GM12878 (cell line): ENCODE results near the gene PUDP. TPM values are rescaled to one million over a fixed set of nuclear protein-coding genes. Genes with fewer than 3 reads are reported as not detected.

Source experiments
- BACH1 ChIP-seq: fragments of 450-650 bp; IDR thresholded peaks from 2 replicates; pipeline ENCODE4 v1.6.1; 2017; ENCODE audit warnings: mild to moderate bottlenecking, borderline replicate concordance
- CBFB ChIP-seq: IDR thresholded peaks from 2 replicates; pipeline ENCODE4 v1.6.1; 2016; ENCODE audit warnings: antibody characterized with exemption, low read depth
- CEBPB ChIP-seq, 2 experiments: fragments of 150-350 bp in 1 of 2; IDR thresholded peaks; 2 replicates each; pipeline ENCODE4 v1.6.1; 2012 to 2014; ENCODE audit warnings: low read depth in 2 of 2, low read length in 2 of 2, borderline replicate concordance in 1 of 2, inconsistent platforms in 1 of 2
- CTCF ChIP-seq, 3 experiments: IDR thresholded peaks in 2 of 3; conservative IDR thresholded peaks in 1 of 3; 2 replicates each; pipeline ENCODE4 v1.5.1; 2011; ENCODE audit warnings: low read depth in 3 of 3, low read length in 3 of 3, mild to moderate bottlenecking in 3 of 3, control low read depth in 2 of 3, moderate library complexity in 2 of 3, inconsistent platforms in 1 of 3, mixed read lengths in 1 of 3; ENCODE audit not compliant: control insufficient read depth in 2 of 3, insufficient read depth in 1 of 3; ENCODE audit errors: extremely low read depth in 1 of 3
- E2F4 ChIP-seq: IDR thresholded peaks from 2 replicates; pipeline ENCODE4 v1.6.1; 2012; ENCODE audit warnings: low read depth, low read length, improper control_type of control experiment
- EGR1 ChIP-seq, 2 experiments: IDR thresholded peaks; 1 replicate in 1 of 2; 2 replicates in 1 of 2; pipeline ENCODE4 v1.6.1; 2011 to 2012; ENCODE audit warnings: low read depth in 2 of 2, low read length in 2 of 2, borderline replicate concordance in 1 of 2, mild to moderate bottlenecking in 1 of 2, moderate library complexity in 1 of 2
- EZH2 ChIP-seq: IDR thresholded peaks from 2 replicates; pipeline ENCODE4 v1.6.1; 2012; ENCODE audit warnings: low read depth, mild to moderate bottlenecking, control low read depth, inconsistent platforms, low read length, borderline replicate concordance; ENCODE audit not compliant: control insufficient read depth
- IKZF1 ChIP-seq: fragments of 450-650 bp; conservative IDR thresholded peaks from 2 replicates; pipeline ENCODE4 v1.6.1; 2017; ENCODE audit warnings: antibody characterized with exemption, mild to moderate bottlenecking
- NFYB ChIP-seq: IDR thresholded peaks from 2 replicates; pipeline ENCODE4 v1.6.1; 2011; ENCODE audit warnings: low read depth, mild to moderate bottlenecking, low read length, improper control_type of control experiment, moderate library complexity; ENCODE audit not compliant: insufficient read depth
- POLR2A ChIP-seq: IDR thresholded peaks from 2 replicates; pipeline ENCODE4 v1.6.1; 2011; ENCODE audit warnings: low read depth, mild to moderate bottlenecking, low read length
- POLR2AphosphoS5 ChIP-seq: IDR thresholded peaks from 2 replicates; pipeline ENCODE4 v1.6.1; 2011; ENCODE audit warnings: mild to moderate bottlenecking, low read length, inconsistent platforms
- PRDM15 ChIP-seq: fragments of 450-650 bp; formaldehyde crosslinking; IDR thresholded peaks from 2 replicates; pipeline ENCODE4 v1.4.0; 2020; ENCODE audit warnings: mild to moderate bottlenecking, moderate library complexity
- RBBP5 ChIP-seq: fragments of 200-600 bp; sonication (generic); conservative IDR thresholded peaks from 2 replicates; pipeline ENCODE4 v1.6.1; 2016
- SIN3A ChIP-seq: IDR thresholded peaks from 2 replicates; pipeline ENCODE4 v1.6.1; 2012; ENCODE audit warnings: low read depth, low read length, improper control_type of control experiment
- SKIL ChIP-seq: fragments of 450-650 bp; IDR thresholded peaks from 2 replicates; pipeline ENCODE4 v1.6.1; 2017; ENCODE audit warnings: mild to moderate bottlenecking, low read depth, inconsistent platforms; ENCODE audit not compliant: poor library complexity, severe bottlenecking
- SUZ12 ChIP-seq: fragments of 200-600 bp; sonication (generic); IDR thresholded peaks from one replicate; pipeline ENCODE4 v1.6.1; 2018; ENCODE audit warnings: antibody characterized with exemption, mild to moderate bottlenecking; ENCODE audit not compliant: unreplicated experiment
- TARDBP ChIP-seq: IDR thresholded peaks from 2 replicates; pipeline ENCODE4 v1.6.1; 2016; ENCODE audit warnings: borderline replicate concordance
- ZBTB33 ChIP-seq: fragments of 450-650 bp; IDR thresholded peaks from 2 replicates; pipeline ENCODE4 v1.6.1; 2017; ENCODE audit warnings: mild to moderate bottlenecking
- ZNF384 ChIP-seq: IDR thresholded peaks from 2 replicates; pipeline ENCODE4 v1.6.1; 2012; ENCODE audit warnings: low read depth, mild to moderate bottlenecking, low read length, improper control_type of control experiment, borderline replicate concordance
- polyA plus RNA-seq, 11 experiments: library from polyadenylated mRNA; depleted of rRNA in 4 of 11; unstranded in 6 of 11; stranded (reverse) in 5 of 11; fragments of >200 nt; fragmentation: Nextera tagmentation in 4 of 11; fragmentation: Illumina TruSeq in 1 of 11; extraction: Ambion mirVana in 4 of 11; extraction: Trizol in 1 of 11; gene quantifications; 1 replicate in 1 of 11; 2 replicates in 10 of 11; pipeline versions ENCODE4 v1.2.1 to v1.2.3, GENCODE V29; 2011 to 2016; ENCODE audit warnings: inconsistent platforms in 2 of 11, missing spikeins in 2 of 11, low read depth in 1 of 11
- total RNA-seq, 4 experiments: library from RNA; depleted of rRNA in 3 of 4; stranded (reverse); fragments of >200 nt in 3 of 4; fragmentation: Illumina TruSeq in 1 of 4; extraction: Trizol in 1 of 4; gene quantifications; 2 replicates each; pipeline versions ENCODE4 v1.2.1 to v1.2.3, GENCODE V29; 2013 to 2021

PUDP gene
- total and polyA plus RNA-seq, 10 of the 15 experiments (the other 5 are each of a cell fraction or from before 2014, with no cell fraction given): 30.8 to 83.5 (median 61.7) TPM

- no peak; the same call in 1 of the 2 replicates for TF ChIP-seq BACH1
- peak; percentile 93 for TF ChIP-seq SKIL
- peak; percentile 89 for TF ChIP-seq IKZF1
- TF ChIP-seq CBFB: peak; percentile 86; the same call in 1 of the 2 replicates
- no peak for TF ChIP-seq TARDBP
- TF ChIP-seq ZNF384: peak; percentile 29; the same call in 1 of the 2 replicates
- TF ChIP-seq RBBP5: no peak
- no peak for TF ChIP-seq EZH2
- TF ChIP-seq CEBPB (IDR thresholded peaks at IDR 0.05; ENCODE audit: borderline replicate concordance in 1 of 2, low read depth in 2 of 2, low read length in 2 of 2): peak in 1 of 2 experiments; percentile 66; a peak in 1 of 4 replicates
- no peak for TF ChIP-seq POLR2AphosphoS5
- TF ChIP-seq ZBTB33: no peak
- no peak for TF ChIP-seq SUZ12
- TF ChIP-seq E2F4: no peak
- TF ChIP-seq CTCF (IDR thresholded peaks at IDR 0.05 in 2 of 3, conservative IDR thresholded peaks at IDR 0.05 in 1 of 3; ENCODE audit: control insufficient read depth in 2 of 3, extremely low read depth in 1 of 3, insufficient read depth in 1 of 3, low read depth in 3 of 3, low read length in 3 of 3): no peak; a peak in 1 of 6 replicates
- no peak for TF ChIP-seq NFYB
- TF ChIP-seq POLR2A: no peak
- no peak for TF ChIP-seq PRDM15 (CRISPR knock-in tag)
- no peak for TF ChIP-seq SIN3A
- TF ChIP-seq EGR1 (IDR thresholded peaks at IDR 0.05; ENCODE audit: borderline replicate concordance in 1 of 2, low read depth in 2 of 2, low read length in 2 of 2): no peak; a peak in 1 of 3 replicates
Observed at GRCh38 chrX:7059214-7059838, 88.6 kb downstream of the PUDP start (continued).
